NK-92 (cell line): Measurements from ENCODE around the gene MCOLN3.
"Not testable (repeated sequence)": the region's sequence is repeated elsewhere in the genome, so short reads cannot be mapped to it uniquely, and the experiment has no call there.

ENCODE experiments used
- DNase-seq: peaks from one replicate; lab custom pipeline; 2025; ENCODE audit not compliant: unreplicated experiment; lab: John Stamatoyannopoulos, UW

Gene MCOLN3

GRCh38 chr1:85054664-85055063 is 6.4 kb upstream of the MCOLN3 start:
- DNase-seq, result no peak

- no peak for DNase-seq
Observed at GRCh38 chr1:85049735-85050166, 1.5 kb upstream of the MCOLN3 start.

- no peak for DNase-seq
Observed at GRCh38 chr1:85047472-85048295, 616 bp downstream of the MCOLN3 start.

- no peak for DNase-seq
Observed at GRCh38 chr1:85047144-85047471, 1.2 kb downstream of the MCOLN3 start.

GRCh38 chr1:85042413-85042812 is 5.9 kb downstream of the MCOLN3 start:
- no peak for DNase-seq

GRCh38 chr1:85041793-85042192 is 6.5 kb downstream of the MCOLN3 start:
- no peak for DNase-seq

- no peak for DNase-seq
Observed at GRCh38 chr1:85033221-85033620, 15.1 kb downstream of the MCOLN3 start.

- DNase-seq, result no peak
Observed at GRCh38 chr1:85030536-85030935, 17.8 kb downstream of the MCOLN3 start.

- no peak for DNase-seq
Observed at GRCh38 chr1:85028151-85028550, 20.1 kb downstream of the MCOLN3 start.

- no peak for DNase-seq
Observed at GRCh38 chr1:85027242-85027983, 20.9 kb downstream of the MCOLN3 start.

GRCh38 chr1:85025940-85026339 is 22.4 kb downstream of the MCOLN3 start:
- DNase-seq, result no peak

- DNase-seq, result no peak
Observed at GRCh38 chr1:85024736-85025135, 23.6 kb downstream of the MCOLN3 start.

GRCh38 chr1:85022700-85023099 is 25.6 kb downstream of the MCOLN3 start:
- DNase-seq, result no peak

GRCh38 chr1:85019994-85020393 is 28.3 kb downstream of the MCOLN3 start:
- DNase-seq, result no peak

GRCh38 chr1:85015826-85016225 is 32.5 kb downstream of the MCOLN3 start:
- no peak for DNase-seq

GRCh38 chr1:85005641-85006040 is 42.7 kb downstream of the MCOLN3 start:
- not testable (repeated sequence) for DNase-seq

GRCh38 chr1:85001742-85002141 is 46.6 kb downstream of the MCOLN3 start:
- no peak for DNase-seq

GRCh38 chr1:84998642-84999280 is 49.5 kb downstream of the MCOLN3 start:
- no peak for DNase-seq

GRCh38 chr1:84997667-84998600 is 50.4 kb downstream of the MCOLN3 start:
- DNase-seq, result no peak

GRCh38 chr1:84996846-84997666 is 51.2 kb downstream of the MCOLN3 start, which contains the start of gene MCOLN2:
MCOLN2 (minus strand) TSS chr1:84997113; CDS start chr1:84996872, 241 bp downstream.
- DNase-seq, result no peak
